OCI-LY1 (cell line): ENCODE measurements around the gene PIGX.

Experiments used
- EZH2 ChIP-seq: fragments of 200-600 bp; sonication (generic), shearing (Covaris generic); IDR thresholded peaks from 2 replicates; pipeline ENCODE4 v1.8.0; 2017; ENCODE audit warnings: borderline replicate concordance, mixed run types, mild to moderate bottlenecking, antibody characterized with exemption, low read length, moderate library complexity, mixed read lengths
- TF ChIP-seq, protein P1 (sequence below): fragments of 200-600 bp; sonication (generic), shearing (Covaris generic); IDR thresholded peaks from 2 replicates; pipeline ENCODE4 v1.5.1; 2017; ENCODE audit warnings: mild to moderate bottlenecking, antibody characterized with exemption, low read length, moderate library complexity, mixed read lengths

GRCh38 chr3:196735751-196736150 is 23.6 kb downstream of the PIGX start:
- TF ChIP-seq, protein P1, sequence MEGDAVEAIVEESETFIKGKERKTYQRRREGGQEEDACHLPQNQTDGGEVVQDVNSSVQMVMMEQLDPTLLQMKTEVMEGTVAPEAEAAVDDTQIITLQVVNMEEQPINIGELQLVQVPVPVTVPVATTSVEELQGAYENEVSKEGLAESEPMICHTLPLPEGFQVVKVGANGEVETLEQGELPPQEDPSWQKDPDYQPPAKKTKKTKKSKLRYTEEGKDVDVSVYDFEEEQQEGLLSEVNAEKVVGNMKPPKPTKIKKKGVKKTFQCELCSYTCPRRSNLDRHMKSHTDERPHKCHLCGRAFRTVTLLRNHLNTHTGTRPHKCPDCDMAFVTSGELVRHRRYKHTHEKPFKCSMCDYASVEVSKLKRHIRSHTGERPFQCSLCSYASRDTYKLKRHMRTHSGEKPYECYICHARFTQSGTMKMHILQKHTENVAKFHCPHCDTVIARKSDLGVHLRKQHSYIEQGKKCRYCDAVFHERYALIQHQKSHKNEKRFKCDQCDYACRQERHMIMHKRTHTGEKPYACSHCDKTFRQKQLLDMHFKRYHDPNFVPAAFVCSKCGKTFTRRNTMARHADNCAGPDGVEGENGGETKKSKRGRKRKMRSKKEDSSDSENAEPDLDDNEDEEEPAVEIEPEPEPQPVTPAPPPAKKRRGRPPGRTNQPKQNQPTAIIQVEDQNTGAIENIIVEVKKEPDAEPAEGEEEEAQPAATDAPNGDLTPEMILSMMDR = no peak
- no peak for TF ChIP-seq EZH2
